K562 treated with DMSO at 1 percent for 24 hours (cell line): ENCODE results near the gene CERS3. TPM values are rescaled to one million over a fixed set of nuclear protein-coding genes. Genes with fewer than 3 reads are reported as not detected.

Experiments
- total RNA-seq: library from RNA; unstranded; fragments of 300-600 nt; gene quantifications from 2 replicates; pipeline ENCODE4 v1.2.3, GENCODE V29; 2022; ENCODE audit warnings: low read depth; ENCODE audit not compliant: insufficient read depth

Gene CERS3
- total RNA-seq = not detected in 2 replicates

GRCh38 chr15:100528833-100529428 lies at the start of gene CERS3:
TSS of gene CERS3 (minus strand) at chr15:100528950. CDS start at chr15:100501849, 27,101 bp downstream.

Other genes starting within 250 kb of the CERS3 start
- gene ADAMTS17, start 187.0 kb downstream of the CERS3 start, total RNA-seq = 0.08 TPM in 1 of 2 replicates, not detected in the other
- gene LINS1, start 73.2 kb upstream of the CERS3 start, total RNA-seq = 5.0 and 5.5 TPM in 2 replicates
- 8.8 and 9.5 TPM in 2 replicates for gene ASB7, start 73.6 kb upstream of the CERS3 start, total RNA-seq